HG03571 (cell line): ENCODE measurements around the gene POFUT1.
"Not testable (repeated sequence)": the region's sequence is repeated elsewhere in the genome, so short reads cannot be mapped to it uniquely, and the experiment has no call there.

Source experiments
- ATAC-seq: cut with Tn5 transposase; IDR thresholded peaks from one replicate; pipeline ENCODE4 v1.9.1; 2021; ENCODE audit not compliant: unreplicated experiment

POFUT1 gene

GRCh38 chr20:32232326-32232886 lies 24.7 kb downstream of the POFUT1 start:
- no peak for ATAC-seq

- ATAC-seq, result no peak
These were observed 25.6 kb downstream of the POFUT1 start for GRCh38 chr20:32233286-32233685.

GRCh38 chr20:32234135-32234808 lies 26.6 kb downstream of the POFUT1 start:
- ATAC-seq, result no peak

- no peak for ATAC-seq
These were observed 27.8 kb downstream of the POFUT1 start for GRCh38 chr20:32235331-32236047.

GRCh38 chr20:32236048-32236533 lies 28.4 kb downstream of the POFUT1 start:
- no peak for ATAC-seq

GRCh38 chr20:32236819-32237218 lies 29.1 kb downstream of the POFUT1 start:
- ATAC-seq, result no peak

- no peak for ATAC-seq
These were observed 29.7 kb downstream of the POFUT1 start for GRCh38 chr20:32237419-32237818.

- ATAC-seq, result no peak
These were observed 31.1 kb downstream of the POFUT1 start for GRCh38 chr20:32238483-32239425.

- ATAC-seq, result no peak
These were observed 32.5 kb downstream of the POFUT1 start for GRCh38 chr20:32240205-32240604.

- ATAC-seq, result no peak
These were observed 34.1 kb downstream of the POFUT1 start for GRCh38 chr20:32241807-32242206.

- ATAC-seq, result no peak
These were observed 36.6 kb downstream of the POFUT1 start for GRCh38 chr20:32244150-32244823.

- no peak for ATAC-seq
These were observed 37.3 kb downstream of the POFUT1 start for GRCh38 chr20:32244959-32245358.

- ATAC-seq, result not testable (repeated sequence)
These were observed 38.5 kb downstream of the POFUT1 start for GRCh38 chr20:32246208-32246607.

GRCh38 chr20:32248043-32248442 lies 40.4 kb downstream of the POFUT1 start:
- ATAC-seq, result no peak

- no peak for ATAC-seq
These were observed 41.5 kb downstream of the POFUT1 start for GRCh38 chr20:32249030-32249738.

GRCh38 chr20:32251470-32251869 lies 43.8 kb downstream of the POFUT1 start:
- ATAC-seq, result no peak

GRCh38 chr20:32252189-32252588 lies 44.5 kb downstream of the POFUT1 start:
- ATAC-seq, result no peak

- not testable (repeated sequence) for ATAC-seq
These were observed 53.3 kb downstream of the POFUT1 start for GRCh38 chr20:32260973-32261372.

- ATAC-seq, result no peak
These were observed 54.0 kb downstream of the POFUT1 start for GRCh38 chr20:32261644-32262043.
